Thoracic aorta (tissue), 2 donors: ENCODE data around the gene CHD9NB. TPM values are rescaled to one million over a fixed set of nuclear protein-coding genes. Genes with fewer than 3 reads are reported as not detected.

ENCODE experiments used
- ATAC-seq: fragments of 150-250 bp; one replicate; pipeline ENCODE4 v1.8.0; 2017; ENCODE audit warnings: low read depth; ENCODE audit not compliant: insufficient number of reproducible peaks, low FRiP score
- DNase-seq: peaks from one replicate; pipeline ENCODE4 v3.0.0-alpha.2; 2020; ENCODE audit warnings: low spot score
- H3K27ac ChIP-seq, 2 donors: fragments of 200-600 bp; sonication (generic); 1 replicate in 1 of 2; 2 replicates in 1 of 2; pipeline ENCODE4 v1.5.1; 2016; ENCODE audit warnings: mild to moderate bottlenecking in 2 of 2, moderate library complexity in 2 of 2
- H3K27me3 ChIP-seq: fragments of 200-600 bp; sonication (generic); replicated peaks from 2 replicates; pipeline ENCODE4 v1.6.0; 2016; ENCODE audit warnings: mild to moderate bottlenecking; ENCODE audit not compliant: insufficient read depth
- H3K36me3 ChIP-seq: fragments of 200-600 bp; sonication (generic); one replicate; pipeline ENCODE4 v1.5.1; 2016
- H3K4me1 ChIP-seq, 2 donors: fragments of 200-600 bp; sonication (generic); 1 replicate in 1 of 2; 2 replicates in 1 of 2; pipeline versions ENCODE4 v1.5.1 to v1.6.0; 2016; ENCODE audit warnings: low read depth in 2 of 2, mild to moderate bottlenecking in 1 of 2; ENCODE audit not compliant: control insufficient read depth in 1 of 2
- H3K4me3 ChIP-seq: fragments of 200-600 bp; sonication (generic); 2 replicates; pipeline ENCODE4 v1.5.1; 2016; ENCODE audit warnings: mild to moderate bottlenecking
- H3K9me3 ChIP-seq: fragments of 200-600 bp; sonication (generic); 2 replicates; pipeline ENCODE4 v1.5.1; 2016
- total RNA-seq, 2 donors: library from RNA; depleted of rRNA; stranded (reverse); fragments of >200 nt; gene quantifications; one replicate each; pipeline versions ENCODE4 v1.1.0 to v1.2.3, GENCODE V29; 2016
- TF ChIP-seq, protein P1 (sequence below): fragments of 200-600 bp; sonication (generic); IDR thresholded peaks from one replicate; pipeline ENCODE4 v1.5.1; 2019; ENCODE audit warnings: antibody characterized with exemption

The CHD9NB gene
- total RNA-seq, 2 donors from 2014 or later: 0.85 to 2.3 TPM

DNA sequence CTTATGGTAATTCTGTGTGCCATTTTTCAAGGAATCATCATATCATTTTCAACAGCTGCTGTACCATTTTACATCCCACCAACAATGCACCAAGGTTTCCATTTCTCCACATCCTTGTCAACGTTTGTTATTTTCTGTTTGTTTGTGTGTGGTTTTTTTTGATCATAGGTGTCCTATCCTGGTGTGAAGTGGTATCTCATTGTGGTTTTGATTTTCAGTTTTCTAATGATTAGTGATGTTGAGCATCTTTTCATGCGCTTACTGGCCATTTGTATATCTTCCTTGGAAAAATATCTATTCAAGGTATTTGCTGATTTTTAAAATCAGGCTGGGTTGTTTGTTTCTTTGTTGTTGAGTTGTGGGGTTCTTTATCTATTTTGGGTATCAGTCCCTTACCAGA is 17.1 kb upstream of the CHD9NB start:
- H3K36me3 ChIP-seq: peaks cover 4% of the 10 kb centered on the region
- no peak overlapping the region for H3K27ac ChIP-seq
- H3K9me3 ChIP-seq: no peaks in the 10 kb centered on the region
- DNase-seq: no peak
- ATAC-seq: no peak
- TF ChIP-seq, protein P1, sequence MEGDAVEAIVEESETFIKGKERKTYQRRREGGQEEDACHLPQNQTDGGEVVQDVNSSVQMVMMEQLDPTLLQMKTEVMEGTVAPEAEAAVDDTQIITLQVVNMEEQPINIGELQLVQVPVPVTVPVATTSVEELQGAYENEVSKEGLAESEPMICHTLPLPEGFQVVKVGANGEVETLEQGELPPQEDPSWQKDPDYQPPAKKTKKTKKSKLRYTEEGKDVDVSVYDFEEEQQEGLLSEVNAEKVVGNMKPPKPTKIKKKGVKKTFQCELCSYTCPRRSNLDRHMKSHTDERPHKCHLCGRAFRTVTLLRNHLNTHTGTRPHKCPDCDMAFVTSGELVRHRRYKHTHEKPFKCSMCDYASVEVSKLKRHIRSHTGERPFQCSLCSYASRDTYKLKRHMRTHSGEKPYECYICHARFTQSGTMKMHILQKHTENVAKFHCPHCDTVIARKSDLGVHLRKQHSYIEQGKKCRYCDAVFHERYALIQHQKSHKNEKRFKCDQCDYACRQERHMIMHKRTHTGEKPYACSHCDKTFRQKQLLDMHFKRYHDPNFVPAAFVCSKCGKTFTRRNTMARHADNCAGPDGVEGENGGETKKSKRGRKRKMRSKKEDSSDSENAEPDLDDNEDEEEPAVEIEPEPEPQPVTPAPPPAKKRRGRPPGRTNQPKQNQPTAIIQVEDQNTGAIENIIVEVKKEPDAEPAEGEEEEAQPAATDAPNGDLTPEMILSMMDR: no peak
- H3K4me1 ChIP-seq: peaks cover 8 to 36% of the 10 kb centered on the region in 2 donors
- H3K4me3 ChIP-seq: no peak overlapping the region
- H3K27me3 ChIP-seq: no peaks in the 10 kb centered on the region

DNA sequence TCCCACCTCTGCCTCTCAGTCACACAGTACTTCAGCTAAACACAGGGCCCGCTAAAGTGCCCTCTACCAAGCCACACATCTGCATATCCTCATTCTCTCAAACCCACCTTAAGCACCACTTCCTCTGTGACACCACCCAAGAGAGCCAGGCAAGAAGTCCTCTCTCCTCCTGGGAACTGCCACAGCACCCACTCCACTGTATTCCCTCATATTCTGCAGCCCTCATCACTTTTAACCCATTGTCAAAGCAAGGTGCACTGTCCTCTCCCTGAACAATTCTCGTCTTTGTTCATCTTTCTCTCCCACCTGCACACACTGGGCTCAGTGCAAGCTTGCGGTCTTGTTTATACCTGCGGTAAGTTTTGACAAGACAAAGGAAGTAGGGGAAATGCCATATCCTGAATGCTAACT is 15.7 kb upstream of the CHD9NB start:
- Histone ChIP-seq H3K27ac (no peak overlapping the region), H3K4me1 (peaks cover 8 to 36% of the 10 kb centered on the region in 2 donors), H3K9me3 (no peaks in the 10 kb centered on the region), H3K36me3 (peaks cover 4% of the 10 kb centered on the region), H3K27me3 (no peaks in the 10 kb centered on the region), H3K4me3 (no peak overlapping the region)
- TF ChIP-seq, protein P1: no peak
- DNase-seq (no peak), ATAC-seq (no peak)

DNA sequence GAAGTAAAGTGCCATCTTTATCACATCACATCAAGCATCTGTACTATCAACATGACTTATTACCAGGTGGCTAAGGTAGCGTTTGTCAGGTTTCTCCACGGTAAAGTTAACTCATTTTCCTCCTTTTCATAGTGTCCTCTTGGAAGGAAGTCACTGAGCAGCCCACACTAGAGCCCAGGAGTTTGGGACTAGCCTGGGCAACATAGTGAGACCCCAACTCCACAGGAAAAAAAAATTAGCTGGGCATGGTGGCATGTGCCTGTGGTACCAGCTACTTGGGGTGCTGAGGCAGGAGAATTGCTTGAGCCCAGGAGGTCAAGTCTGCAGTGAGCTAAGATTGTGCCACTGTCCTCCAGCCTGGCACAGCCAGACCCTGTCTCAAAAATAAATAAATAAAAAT is 15.0 kb upstream of the CHD9NB start:
- no peaks in the 10 kb centered on the region for H3K27me3 ChIP-seq
- peaks cover 8 to 29% of the 10 kb centered on the region in 2 donors for H3K4me1 ChIP-seq
- peaks cover 4% of the 10 kb centered on the region for H3K36me3 ChIP-seq
- TF ChIP-seq, protein P1: no peak
- no peak overlapping the region for H3K27ac ChIP-seq
- no peak overlapping the region for H3K4me3 ChIP-seq
- ATAC-seq: no peak
- DNase-seq: no peak
- H3K9me3 ChIP-seq: no peaks in the 10 kb centered on the region

- TF ChIP-seq, protein P1: no peak
- no peak overlapping the region for H3K27ac ChIP-seq
- no peaks in the 10 kb centered on the region for H3K27me3 ChIP-seq
- H3K36me3 ChIP-seq: peaks cover 4% of the 10 kb centered on the region
- no peak overlapping the region for H3K4me3 ChIP-seq
- no peak for DNase-seq
- peaks cover 0 to 8% of the 10 kb centered on the region in 2 donors for H3K4me1 ChIP-seq
- no peaks in the 10 kb centered on the region for H3K9me3 ChIP-seq
- no peak for ATAC-seq
These were observed 12.9 kb upstream of the CHD9NB start for GRCh38 chr16:53065461-53066061.

- Histone ChIP-seq H3K36me3 (peaks cover 4% of the 10 kb centered on the region), H3K4me3 (no peak overlapping the region), H3K27me3 (no peaks in the 10 kb centered on the region), H3K9me3 (no peaks in the 10 kb centered on the region), H3K4me1 (peaks cover 0 to 6% of the 10 kb centered on the region in 2 donors), H3K27ac (no peak overlapping the region)
- ATAC-seq (no peak), DNase-seq (no peak)
- TF ChIP-seq, protein P1: no peak
These were observed 11.4 kb upstream of the CHD9NB start for GRCh38 chr16:53064081-53064578.
